Natural killer cell (primary cell): ENCODE measurements around the gene ZNF256. TPM values are rescaled to one million over a fixed set of nuclear protein-coding genes. Genes with fewer than 3 reads are reported as not detected.
A peak's percentile ranks its signal among the peaks of the same experiment; 100 is the strongest.
"Not testable (repeated sequence)": the region's sequence is repeated elsewhere in the genome, so short reads cannot be mapped to it uniquely, and the experiment has no call there.

Source experiments
- ATAC-seq, 3 donors: fragments of 150-1000 bp in 2 of 3; fragments of 200-7000 bp in 1 of 3; cut with Tn5 transposase; 1 replicate in 1 of 3; 2 replicates in 2 of 3; pipeline ENCODE4 v1.10.0; 2021; ENCODE audit warnings: mild to moderate bottlenecking in 2 of 3, moderate library complexity in 2 of 3
- DNase-seq, 2 donors: peaks; one replicate each; pipeline versions ENCODE4 v3.0.0 to v3.0.0-alpha.2; 2013 to 2021; ENCODE audit warnings: mixed read lengths in 1 of 2
- H3K27ac ChIP-seq: one replicate; pipeline ENCODE4 v1.5.1; 2013; ENCODE audit warnings: mild to moderate bottlenecking, low read length
- H3K27me3 ChIP-seq: one replicate; pipeline ENCODE4 v1.6.1; 2013; ENCODE audit warnings: low read length; ENCODE audit not compliant: control insufficient read depth, insufficient read depth
- H3K36me3 ChIP-seq: one replicate; pipeline ENCODE4 v1.6.1; 2013; ENCODE audit warnings: low read length; ENCODE audit not compliant: control insufficient read depth, insufficient read depth
- H3K4me1 ChIP-seq: one replicate; pipeline ENCODE4 v1.6.1; 2013; ENCODE audit warnings: low read length; ENCODE audit not compliant: control insufficient read depth, insufficient read depth
- H3K4me3 ChIP-seq: one replicate; pipeline ENCODE4 v1.5.1; 2013; ENCODE audit warnings: low read length
- H3K9me3 ChIP-seq: one replicate; pipeline ENCODE4 v1.6.1; 2013; ENCODE audit warnings: low read length; ENCODE audit not compliant: control insufficient read depth, insufficient read depth
- H3K27ac Mint-ChIP-seq, 2 donors: one replicate each; pipeline ENCODE4 v1.8.0; 2022; ENCODE audit warnings: mild to moderate bottlenecking in 2 of 2, mixed read lengths in 2 of 2, moderate library complexity in 1 of 2
- H3K27me3 Mint-ChIP-seq, 2 donors: one replicate each; pipeline ENCODE4 v1.8.0; 2022; ENCODE audit warnings: low read depth in 2 of 2, mixed read lengths in 2 of 2
- H3K36me3 Mint-ChIP-seq: one replicate; pipeline ENCODE4 v1.8.0; 2022; ENCODE audit warnings: mixed read lengths
- H3K4me1 Mint-ChIP-seq, 2 donors: one replicate each; pipeline ENCODE4 v1.8.0; 2022; ENCODE audit warnings: mixed read lengths in 2 of 2
- H3K4me3 Mint-ChIP-seq: one replicate; pipeline ENCODE4 v1.8.0; 2022; ENCODE audit warnings: mild to moderate bottlenecking, moderate library complexity, mixed read lengths
- H3K9me3 Mint-ChIP-seq, 2 donors: one replicate each; pipeline ENCODE4 v1.8.0; 2022; ENCODE audit warnings: mixed read lengths in 2 of 2
- CTCF ChIP-seq: fragments of 200-600 bp; IDR thresholded peaks from one replicate; pipeline ENCODE4 v1.8.0; 2022; ENCODE audit warnings: antibody characterized with exemption
- WGBS: methylation state at CpG from one replicate; pipeline ENCODE4 v1.1.7; 2013; ENCODE audit warnings: missing lambda C conversion rate; ENCODE audit not compliant: insufficient coverage; 5-methylcytosine and 5-hydroxymethylcytosine counted together
- intact Hi-C: fragments of 100-400 bp; cut with micrococcal nuclease; formaldehyde crosslinking; loops from one replicate; pipeline ENCODE4 v1.14.2; 2022
- total RNA-seq, 4 donors: library from RNA; stranded (reverse); fragments of 120-200 nt in 1 of 4; gene quantifications; one replicate each; pipeline versions ENCODE4 v1.2.3 to v1.2.4, GENCODE V29; 2013 to 2022

Gene ZNF256
- total RNA-seq, 3 donors from 2014 or later (not counting 1 experiment from before 2014, with no cell fraction given): 17.7 to 31.2 (median 27.2) TPM

- intact Hi-C loops: no loop called here
- Mint-ChIP-seq H3K36me3 (peaks cover 19% of the 10 kb centered on the region), H3K4me1 (no peaks in the 10 kb centered on the region), H3K4me3 (no peak overlapping the region), H3K27ac (no peak overlapping the region), H3K27me3 (no peaks in the 10 kb centered on the region), H3K9me3 (peaks cover 4 to 6% of the 10 kb centered on the region in 2 donors)
- Histone ChIP-seq H3K4me1 (no peaks in the 10 kb centered on the region), H3K4me3 (no peak overlapping the region), H3K27me3 (no peaks in the 10 kb centered on the region), H3K27ac (no peak overlapping the region), H3K9me3 (peaks cover 69% of the 10 kb centered on the region), H3K36me3 (no peaks in the 10 kb centered on the region)
- WGBS: 100% methylated on average over 4 of the region's 4 CpGs
- DNase-seq (no peak), ATAC-seq (no peak)
- TF ChIP-seq CTCF: no peak
Measured at GRCh38 chr19:57927587-57927986, 19.9 kb downstream of the ZNF256 start.

GRCh38 chr19:57916168-57916995, 31.1 kb downstream of the ZNF256 start, which contains the start of gene ZNF417:
Gene ZNF417 (minus strand): TSS chr19:57916592. CDS start chr19:57916411, 181 bp downstream.
- under 1% methylated on average over 49 of the region's 51 CpGs for WGBS
- not testable (repeated sequence) for H3K9me3 Mint-ChIP-seq
- peaks cover 16% of the 10 kb centered on the region for H3K36me3 Mint-ChIP-seq

GRCh38 chr19:57914531-57914930, 33.0 kb downstream of the ZNF256 start:
- TF ChIP-seq CTCF: no peak
- no peaks in the 10 kb centered on the region for H3K27me3 ChIP-seq
- Mint-ChIP-seq H3K36me3 (peaks cover 25% of the 10 kb centered on the region), H3K9me3 (peaks cover 0 to 2% of the 10 kb centered on the region in 2 donors), H3K4me1 (peaks cover 41 to 47% of the 10 kb centered on the region in 2 donors), H3K4me3 (peak overlapping the region; percentile 97), H3K27ac (peak overlapping the region; percentile 99), H3K27me3 (no peaks in the 10 kb centered on the region)
- peaks cover 6% of the 10 kb centered on the region for H3K9me3 ChIP-seq
- no peak overlapping the region for H3K27ac ChIP-seq
- no peak overlapping the region for H3K4me3 ChIP-seq
- ATAC-seq: no peak
- 99% methylated on average over 3 of the region's 3 CpGs for WGBS
- intact Hi-C loops: loop anchor here (10.0 kb wide), 1 partner anchor 90 kb away; the partner anchor contains the start of gene ZNF606
- H3K36me3 ChIP-seq: peaks cover 10% of the 10 kb centered on the region
- no peak for DNase-seq
- peaks cover 16% of the 10 kb centered on the region for H3K4me1 ChIP-seq

More at GRCh38 chr19:57916168-57916995, 31.1 kb downstream of the ZNF256 start, which contains the start of gene ZNF417:
- peak; percentile 95 to 99 (median 97) for ATAC-seq
- H3K36me3 ChIP-seq, H3K27me3 Mint-ChIP-seq, H3K27me3 ChIP-seq, H3K9me3 ChIP-seq: not testable (repeated sequence)
- intact Hi-C loops: loop anchor here (1.0 to 10.0 kb wide), 3 partner anchors 28 to 88 kb away; partner anchors contain the start of genes ZNF256, ZNF606 and ZNF814
- peak; percentile 86 to 96 for DNase-seq
- H3K4me3 ChIP-seq: peak within 1 kb of the TSS; percentile 91
- H3K4me1 ChIP-seq: peaks cover 16% of the 10 kb centered on the region
- Mint-ChIP-seq H3K4me1 (peaks cover 41 to 47% of the 10 kb centered on the region in 2 donors), H3K27ac (peak within 1 kb of the TSS; percentile 99), H3K4me3 (peak within 1 kb of the TSS; percentile 97)
- peak within 1 kb of the TSS; percentile 84 for H3K27ac ChIP-seq

GRCh38 chr19:57907394-57907793, 40.1 kb downstream of the ZNF256 start:
- H3K9me3 ChIP-seq: peaks cover 8% of the 10 kb centered on the region

More at GRCh38 chr19:57907394-57907793, 40.1 kb downstream of the ZNF256 start:
- Mint-ChIP-seq H3K27me3 (no peaks in the 10 kb centered on the region), H3K4me3 (no peak overlapping the region), H3K9me3 (no peaks in the 10 kb centered on the region), H3K36me3 (peaks cover 17% of the 10 kb centered on the region), H3K27ac (no peak overlapping the region), H3K4me1 (peaks cover 11 to 14% of the 10 kb centered on the region in 2 donors)
- no peak for DNase-seq
- no peak for TF ChIP-seq CTCF
- intact Hi-C loops: no loop called here
- peaks cover 10% of the 10 kb centered on the region for H3K36me3 ChIP-seq
- no peak overlapping the region for H3K27ac ChIP-seq
- no peaks in the 10 kb centered on the region for H3K27me3 ChIP-seq
- WGBS: 100% methylated on average over 3 of the region's 3 CpGs
- ATAC-seq: no peak
- H3K4me3 ChIP-seq: no peak overlapping the region
- no peaks in the 10 kb centered on the region for H3K4me1 ChIP-seq
